NCI-H2171 treated with DMSO at 0.1 percent for 48 hours (cell line): ENCODE measurements around the gene ZNF598.

Experiments used
- DNase-seq: peaks from one replicate; lab custom pipeline; 2025; lab: John Stamatoyannopoulos, UW

The ZNF598 gene

GRCh38 chr16:2009791-2010510 lies at the start of gene ZNF598:
Gene ZNF598 (minus strand): TSS chr16:2009821.
- peak; percentile 80 for DNase-seq

DNA sequence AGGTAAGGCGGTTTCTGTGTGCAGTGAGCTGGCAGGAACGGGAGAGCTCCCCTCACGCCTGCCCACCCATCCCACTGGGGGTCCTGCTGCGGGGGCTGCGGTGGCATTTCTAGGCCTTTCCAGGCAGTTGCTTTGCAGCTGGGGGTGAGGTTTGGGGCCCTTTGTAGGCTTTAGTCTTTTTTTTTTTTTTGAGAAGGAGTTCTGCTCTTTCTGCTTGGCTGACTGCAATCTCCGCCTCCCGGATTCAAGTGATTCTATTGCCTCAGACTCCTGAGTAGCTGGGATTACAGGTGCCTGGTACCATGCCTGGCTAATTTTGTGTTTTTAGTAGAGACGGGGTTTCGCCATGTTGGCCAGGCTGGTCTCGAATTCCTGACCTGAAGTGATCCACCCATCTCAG lies 49.3 kb upstream of the ZNF598 start:
- peak; percentile 93 for DNase-seq

GRCh38 chr16:2058420-2058819 lies 48.8 kb upstream of the ZNF598 start:
- DNase-seq: no peak

- DNase-seq: no peak
These were observed 47.8 kb upstream of the ZNF598 start for GRCh38 chr16:2057438-2057837.

DNA sequence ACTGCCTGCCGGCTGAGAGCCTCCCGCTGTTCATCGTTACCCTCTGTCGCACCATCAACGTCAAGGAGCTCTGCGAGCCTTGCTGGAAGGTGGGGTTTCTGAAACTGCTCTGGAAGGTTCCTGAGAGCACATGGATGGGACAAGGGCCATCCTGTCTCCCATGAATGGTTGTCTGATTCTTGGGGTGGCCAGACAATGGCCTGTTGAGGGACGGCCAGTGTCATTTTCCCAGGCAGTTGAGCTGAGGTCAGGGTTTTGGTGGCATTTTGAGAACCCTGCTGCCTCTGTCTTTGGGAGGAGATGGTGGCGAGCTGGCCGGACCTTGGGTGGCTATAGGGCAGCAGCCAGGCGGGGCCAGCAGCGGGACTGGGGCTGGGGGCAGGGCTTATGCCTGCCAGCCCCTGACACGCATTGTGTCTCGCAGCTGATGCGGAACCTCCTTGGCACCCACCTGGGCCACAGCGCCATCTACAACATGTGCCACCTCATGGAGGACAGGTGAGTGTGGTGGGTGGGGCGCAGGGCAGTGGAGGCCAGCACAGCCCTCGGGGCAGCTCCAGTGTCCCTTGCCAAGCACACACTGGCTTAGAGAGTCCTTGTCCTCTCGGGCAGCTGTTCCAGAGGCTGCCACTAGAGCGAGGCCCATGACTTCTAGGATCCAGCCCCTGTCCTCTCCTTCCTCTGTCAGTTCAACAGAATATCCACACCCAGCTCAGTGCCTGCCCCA lies 47.2 kb upstream of the ZNF598 start:
- DNase-seq: peak; percentile 1

DNA sequence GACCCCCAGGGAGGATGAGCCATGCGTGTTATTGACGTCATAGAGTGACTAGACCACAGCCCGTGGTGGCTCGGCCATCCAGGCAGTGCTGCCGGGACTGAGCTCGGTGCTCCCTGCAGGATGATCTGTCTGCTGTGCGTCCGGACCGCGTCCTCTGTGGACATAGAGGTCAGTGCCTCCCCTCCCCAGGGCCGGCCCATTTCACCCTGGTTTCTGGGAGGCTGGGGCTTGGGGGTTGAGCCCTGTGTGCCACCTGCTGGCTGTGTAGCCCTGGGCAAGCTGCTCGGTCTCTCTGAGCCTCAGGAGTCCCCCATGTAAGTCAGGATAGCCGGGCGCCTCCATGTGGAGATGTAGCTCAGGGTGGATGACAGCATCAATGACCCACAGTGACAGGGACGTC lies 46.5 kb upstream of the ZNF598 start:
- no peak for DNase-seq

DNA sequence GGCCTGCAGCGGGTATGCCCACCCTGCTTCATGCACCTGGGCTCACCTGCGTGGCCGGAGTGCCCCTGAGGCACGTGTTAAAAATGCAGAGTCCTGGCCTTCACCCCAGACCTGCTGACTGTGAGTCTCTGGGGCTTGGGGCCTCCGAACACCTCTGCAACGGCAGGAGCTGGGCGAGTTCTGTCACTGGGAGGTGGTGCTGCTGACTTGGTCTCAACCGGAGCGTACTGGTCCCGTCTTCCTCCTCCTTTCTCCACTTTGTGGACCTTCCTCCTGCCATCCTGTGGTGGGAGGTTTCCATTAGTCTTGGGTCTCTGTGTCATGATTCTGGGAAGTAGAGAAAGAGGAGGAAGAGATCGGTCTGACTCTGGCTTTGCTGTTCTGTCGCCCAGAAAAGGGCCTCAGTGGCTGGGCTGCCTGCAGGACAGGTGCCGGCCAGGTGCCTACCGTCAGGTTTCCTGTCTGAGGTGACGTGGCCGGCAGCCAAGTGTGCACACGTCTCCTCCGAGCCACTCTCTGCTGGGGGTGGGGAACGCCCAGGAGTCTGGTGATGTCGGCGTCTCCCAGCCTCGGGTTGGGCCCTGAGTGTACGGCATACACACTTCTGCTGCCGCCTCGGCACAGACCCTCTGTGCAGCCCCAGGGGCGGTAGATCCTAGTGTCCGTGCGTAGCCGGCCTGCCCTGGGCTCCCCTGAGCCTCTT lies 45.1 kb upstream of the ZNF598 start:
- peak; percentile 55 for DNase-seq

- DNase-seq: no peak
These were observed 44.3 kb upstream of the ZNF598 start for GRCh38 chr16:2053897-2054296.

GRCh38 chr16:2053211-2053610 lies 43.6 kb upstream of the ZNF598 start:
- no peak for DNase-seq

- no peak for DNase-seq
These were observed 38.5 kb upstream of the ZNF598 start for GRCh38 chr16:2048116-2048543.

DNA sequence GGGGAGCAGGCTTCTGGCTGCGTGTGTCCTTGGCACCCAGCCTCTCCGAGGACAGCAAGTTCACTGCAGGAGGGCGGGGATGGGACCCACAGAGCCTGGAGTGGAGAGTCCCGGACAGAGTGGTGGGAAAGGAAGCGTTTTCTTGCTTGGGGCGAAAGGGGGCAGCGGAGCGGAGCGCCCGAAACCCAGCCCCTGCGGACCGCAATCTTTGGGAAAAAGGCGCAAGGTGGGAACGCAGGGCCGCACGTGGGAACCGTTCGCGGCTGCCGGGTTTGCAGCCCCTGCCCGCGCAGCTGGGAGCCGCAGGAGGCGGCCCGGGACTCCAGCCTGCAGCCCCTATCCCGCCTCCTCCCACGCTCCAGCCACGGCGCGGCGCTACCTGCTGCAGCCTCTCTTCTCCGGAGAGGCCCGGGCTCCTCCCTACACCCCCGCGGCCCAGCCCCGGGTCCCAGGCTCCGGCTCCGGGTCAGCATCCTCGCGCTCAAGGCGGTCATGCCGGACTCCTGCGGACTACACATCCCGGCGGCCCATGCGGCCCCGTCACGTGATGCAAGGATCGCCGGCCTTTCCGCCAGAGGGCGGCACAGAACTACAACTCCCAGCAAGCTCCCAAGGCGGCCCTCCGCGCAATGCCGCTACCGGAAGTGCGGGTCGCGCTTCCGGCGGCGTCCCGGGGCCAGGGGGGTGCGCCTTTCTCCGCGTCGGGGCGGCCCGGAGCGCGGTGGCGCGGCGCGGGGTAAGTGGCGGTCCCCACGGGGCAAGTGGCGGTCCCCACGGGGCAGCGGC lies 37.9 kb upstream of the ZNF598 start, which contains the start of the genes NTHL1 and TSC2:
Gene NTHL1, minus strand, starts transcription at position 505 of the 786 bp plus-strand sequence. Its CDS starts 11 bp downstream, at position 494.
Gene TSC2, plus strand, starts transcription at position 656 of the 786 bp plus-strand sequence. CDS start 631 bp downstream, outside the sequence.
- peak; percentile 94 for DNase-seq

DNA sequence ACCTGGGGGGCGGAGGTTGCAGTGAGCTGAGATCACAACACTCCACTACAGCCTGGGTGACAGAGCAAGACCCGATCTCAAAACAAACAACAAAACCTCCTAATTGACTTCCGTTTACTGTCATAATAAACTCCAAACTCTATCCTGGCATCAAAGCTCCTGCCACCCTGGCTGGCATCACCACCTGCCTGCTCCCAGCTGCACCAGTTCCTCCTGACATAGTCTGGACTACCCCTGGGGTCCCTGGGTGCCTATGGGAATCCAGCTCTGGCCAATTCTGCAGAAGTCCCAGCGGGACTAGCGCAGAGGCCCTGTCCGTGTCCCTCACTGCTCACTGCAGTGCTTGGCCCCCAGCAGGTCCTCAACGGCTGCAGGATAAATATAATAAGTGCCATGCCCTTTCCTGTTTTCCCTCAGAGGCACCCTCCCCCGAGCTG lies 37.3 kb upstream of the ZNF598 start:
- peak; percentile 2 for DNase-seq

DNA sequence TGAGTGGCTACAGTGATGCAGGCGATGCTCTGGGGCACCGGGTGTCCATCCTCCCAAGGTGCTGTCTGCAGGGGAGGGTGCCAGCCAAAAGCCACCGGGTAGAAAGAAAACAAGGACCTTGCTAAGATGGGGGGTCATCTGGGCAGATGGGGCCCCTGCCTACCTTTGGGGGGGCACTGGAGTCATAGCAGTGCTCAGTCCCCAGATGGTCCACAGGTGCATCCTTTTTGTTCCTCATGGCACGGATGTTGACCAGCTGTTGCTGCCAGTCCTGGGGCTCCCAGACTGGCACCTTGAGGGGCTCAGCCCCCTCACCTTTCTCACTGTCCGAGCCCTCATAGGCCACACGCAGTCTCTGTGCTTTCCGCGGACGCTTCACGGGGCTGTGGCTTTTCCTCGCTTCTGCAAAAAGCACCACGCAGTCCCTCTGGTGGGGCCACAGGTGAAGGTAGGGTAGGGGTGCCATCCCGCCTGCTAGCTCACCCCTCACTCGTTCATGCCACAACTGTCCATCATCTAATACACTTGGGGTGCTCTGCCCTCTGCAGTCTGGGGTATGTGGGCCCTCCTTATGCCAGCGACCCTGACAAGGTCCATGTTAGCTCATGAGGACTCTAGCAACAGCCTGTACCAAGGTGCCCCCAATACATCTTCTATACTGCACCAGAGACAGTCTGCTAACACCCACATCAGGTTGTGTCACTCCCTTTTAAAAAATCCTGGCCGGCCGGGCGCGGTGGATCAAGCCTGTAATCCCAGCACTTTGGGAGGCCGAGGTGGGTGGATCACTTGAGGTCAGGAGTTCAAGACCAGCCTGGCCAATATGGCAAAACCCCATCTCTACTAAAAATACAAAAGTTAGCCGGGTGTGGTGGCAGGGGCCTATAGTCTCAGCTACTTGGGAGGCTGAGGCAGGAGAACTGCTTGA lies 36.6 kb upstream of the ZNF598 start:
- DNase-seq: no peak

- DNase-seq: no peak
These were observed 34.9 kb upstream of the ZNF598 start for GRCh38 chr16:2044541-2044940.

DNA sequence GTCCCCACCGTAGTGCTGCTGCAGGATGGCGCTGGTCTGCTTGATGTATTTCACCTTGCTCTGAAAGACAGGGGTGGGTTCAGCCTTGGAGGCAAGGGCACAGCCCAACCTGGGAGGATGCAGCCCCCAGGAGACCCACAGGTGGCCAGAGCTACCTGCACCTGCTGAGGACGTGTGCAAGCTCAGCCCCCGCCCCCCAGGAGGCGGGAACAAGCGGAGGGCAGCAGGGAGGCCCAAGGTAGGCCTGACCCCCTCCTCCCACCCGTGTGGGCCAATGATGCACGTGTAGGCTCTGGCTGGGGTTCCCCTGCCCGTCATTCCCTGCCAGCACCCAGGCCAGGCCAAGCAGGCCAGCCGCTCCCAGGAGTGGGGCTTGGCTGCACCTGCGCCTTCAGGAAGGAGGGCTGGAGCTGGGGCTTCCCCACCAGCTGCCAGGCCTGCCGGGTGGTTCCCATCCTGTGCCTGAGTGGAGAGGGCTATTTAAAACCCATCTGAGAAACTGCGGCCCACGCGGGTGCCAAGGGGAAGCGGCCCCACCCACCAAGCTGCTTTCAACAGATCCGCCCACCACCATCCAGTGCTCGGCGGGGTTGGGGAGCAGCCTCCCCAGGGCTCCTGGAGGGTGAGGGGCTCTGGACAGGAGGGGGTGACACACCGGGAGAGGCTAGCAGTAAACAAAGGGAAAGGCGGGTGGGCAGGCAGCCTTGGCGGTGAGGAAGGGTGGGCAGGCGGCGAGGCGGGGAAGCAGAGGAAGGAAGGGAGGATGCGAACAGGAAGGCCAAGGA lies 34.2 kb upstream of the ZNF598 start:
- DNase-seq: peak; percentile 41

DNA sequence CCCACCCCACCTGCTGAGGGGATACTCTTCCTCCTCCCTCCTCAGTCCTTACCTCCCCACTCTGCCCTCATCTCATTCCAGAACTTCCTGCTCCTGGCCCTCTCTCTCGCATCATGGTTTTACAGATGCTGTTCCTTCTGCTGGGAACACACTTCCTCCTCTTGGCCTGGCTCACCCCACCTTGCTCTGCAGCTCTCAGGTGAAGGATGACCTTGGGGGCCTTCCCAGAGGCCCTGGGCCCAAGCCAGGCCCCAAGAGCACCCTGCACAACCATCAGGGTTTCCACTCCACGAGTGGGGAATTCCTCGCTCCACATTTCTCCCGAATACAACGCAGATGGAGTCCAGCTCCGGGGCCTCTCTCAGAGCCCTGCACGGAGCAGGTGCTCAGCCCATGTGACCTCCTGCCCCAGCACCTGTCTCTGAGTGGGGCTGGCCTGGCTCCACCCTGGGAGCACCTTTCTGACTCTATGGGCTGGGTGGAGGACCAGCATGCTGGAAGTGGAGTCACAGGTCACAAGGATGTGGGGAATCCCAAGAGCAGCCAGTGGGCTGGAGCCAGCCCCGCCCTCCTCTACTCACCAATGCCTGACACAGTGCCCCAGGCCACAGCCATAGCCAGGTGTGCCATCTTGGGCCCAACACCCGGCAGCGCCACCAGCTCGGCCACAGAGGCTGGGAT lies 33.5 kb upstream of the ZNF598 start:
- DNase-seq: peak; percentile 34

DNA sequence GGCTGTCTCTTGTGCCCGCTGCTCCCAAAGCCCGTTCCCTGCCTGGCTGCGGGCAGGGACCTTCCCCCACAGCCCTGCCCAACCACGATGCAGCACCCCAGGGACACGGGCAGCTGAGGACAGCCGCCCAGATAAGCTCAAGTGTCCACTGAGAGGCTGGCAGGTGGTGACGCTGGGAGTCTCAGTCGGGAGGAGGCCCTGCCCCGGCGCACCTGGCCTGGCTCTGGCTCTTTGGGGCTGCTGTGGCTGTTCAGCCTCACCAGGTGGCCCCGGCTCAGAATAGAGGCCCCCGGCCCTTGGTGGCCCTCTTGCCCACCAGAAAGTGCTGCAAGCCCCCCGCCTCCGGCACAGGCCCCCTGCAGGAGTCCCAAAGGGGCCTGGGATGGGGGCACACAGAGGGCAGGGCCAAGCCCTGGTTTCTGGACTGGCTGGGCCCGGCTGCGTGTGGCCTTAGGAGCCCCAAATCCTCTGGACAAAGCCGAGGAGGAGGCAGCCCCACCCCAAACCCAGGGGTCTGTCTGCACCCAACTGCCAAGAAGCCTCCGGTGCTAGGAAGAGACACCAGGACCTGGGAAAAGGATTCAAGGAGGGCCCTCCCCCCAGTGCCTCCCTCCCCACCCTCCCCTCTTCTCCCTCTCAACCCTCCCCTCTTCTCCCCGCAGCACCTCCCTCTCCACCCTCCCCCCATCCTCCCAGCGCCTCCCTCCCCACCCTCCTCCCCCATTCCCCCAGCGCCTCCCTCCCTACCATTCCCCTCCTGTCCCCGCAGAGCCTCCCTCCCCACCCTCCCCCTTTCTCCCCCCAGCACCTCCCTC lies 32.8 kb upstream of the ZNF598 start:
- DNase-seq: peak; percentile 52

GRCh38 chr16:2040787-2041522 lies 31.3 kb upstream of the ZNF598 start:
- peak; percentile 24 for DNase-seq
